SK-N-SH (cell line): ENCODE data around the gene BTG1. TPM values are rescaled to one million over a fixed set of nuclear protein-coding genes. Genes with fewer than 3 reads are reported as not detected.

ENCODE experiments used
- CHD2 ChIP-seq: fragments of 150-350 bp; IDR thresholded peaks from 2 replicates; pipeline ENCODE4 v1.6.1; 2018; ENCODE audit warnings: low read length; ENCODE audit not compliant: partially characterized antibody
- ELF1 ChIP-seq: IDR thresholded peaks from 2 replicates; pipeline ENCODE4 v1.4.0; 2012
- EP300 ChIP-seq, 2 experiments: IDR thresholded peaks; 2 replicates each; pipeline versions ENCODE4 v1.4.0 to v1.6.1; 2012; ENCODE audit warnings: borderline replicate concordance in 1 of 2, low read depth in 1 of 2, low read length in 1 of 2
- EZH2phosphoT487 ChIP-seq: fragments of 200-600 bp; sonication (generic); IDR thresholded peaks from 2 replicates; pipeline ENCODE4 v1.6.1; 2017; ENCODE audit warnings: low read depth, mixed run types, mild to moderate bottlenecking, antibody characterized with exemption, moderate library complexity, borderline replicate concordance
- FOSL2 ChIP-seq: IDR thresholded peaks from 2 replicates; pipeline ENCODE4 v1.4.0; 2012; ENCODE audit warnings: low read depth, mild to moderate bottlenecking, moderate library complexity, borderline replicate concordance
- FOXM1 ChIP-seq: IDR thresholded peaks from 2 replicates; pipeline ENCODE4 v1.4.0; 2012; ENCODE audit warnings: low read depth, mild to moderate bottlenecking
- GABPA ChIP-seq: IDR thresholded peaks from 2 replicates; pipeline ENCODE4 v1.4.0; 2012; ENCODE audit warnings: low read depth, mild to moderate bottlenecking
- GATA2 ChIP-seq: sonication (generic); formaldehyde crosslinking; IDR thresholded peaks from 2 replicates; pipeline ENCODE4 v1.5.0; 2020; ENCODE audit warnings: mild to moderate bottlenecking, missing genetic modification reagents
- MXI1 ChIP-seq: IDR thresholded peaks from 2 replicates; pipeline ENCODE4 v1.6.1; 2012; ENCODE audit warnings: mild to moderate bottlenecking, low read depth, low read length, improper control_type of control experiment
- NFIC ChIP-seq: IDR thresholded peaks from 2 replicates; pipeline ENCODE4 v1.4.0; 2012; ENCODE audit warnings: borderline replicate concordance
- NRF1 ChIP-seq: IDR thresholded peaks from 2 replicates; pipeline ENCODE4 v1.6.1; 2012; ENCODE audit warnings: low read depth, mild to moderate bottlenecking, low read length
- POLR2AphosphoS5 ChIP-seq: IDR thresholded peaks from 2 replicates; pipeline ENCODE4 v1.6.1; 2012; ENCODE audit warnings: low read depth, low read length
- RAD21 ChIP-seq: IDR thresholded peaks from 2 replicates; pipeline ENCODE4 v1.6.1; 2012; ENCODE audit warnings: mild to moderate bottlenecking, low read length
- RCOR1 ChIP-seq: fragments of 150-350 bp; IDR thresholded peaks from 2 replicates; pipeline ENCODE4 v1.6.1; 2017; ENCODE audit warnings: antibody characterized with exemption, low read length
- REST ChIP-seq: IDR thresholded peaks from 2 replicates; pipeline ENCODE4 v1.6.1; 2012; ENCODE audit warnings: mild to moderate bottlenecking, low read depth, low read length, moderate library complexity
- RFX5 ChIP-seq: IDR thresholded peaks from 2 replicates; pipeline ENCODE4 v1.6.1; 2012; ENCODE audit warnings: mild to moderate bottlenecking, improper control_type of control experiment, low read length
- SIN3A ChIP-seq: IDR thresholded peaks from 2 replicates; pipeline ENCODE4 v1.6.1; 2012; ENCODE audit warnings: low read depth, mild to moderate bottlenecking, low read length, moderate library complexity, borderline replicate concordance
- SMC3 ChIP-seq: IDR thresholded peaks from 2 replicates; pipeline ENCODE4 v1.6.1; 2012; ENCODE audit warnings: low read depth, low read length, improper control_type of control experiment
- TAF1 ChIP-seq: IDR thresholded peaks from 2 replicates; pipeline ENCODE4 v1.6.1; 2012; ENCODE audit warnings: low read depth, mild to moderate bottlenecking, low read length, moderate library complexity, borderline replicate concordance
- TCF12 ChIP-seq: IDR thresholded peaks from 2 replicates; pipeline ENCODE4 v1.4.0; 2012
- TEAD4 ChIP-seq: IDR thresholded peaks from 2 replicates; pipeline ENCODE4 v1.4.0; 2012; ENCODE audit warnings: mild to moderate bottlenecking, borderline replicate concordance; ENCODE audit not compliant: insufficient read depth
- USF2 ChIP-seq: fragments of 150-350 bp; IDR thresholded peaks from 2 replicates; pipeline ENCODE4 v1.6.1; 2017; ENCODE audit warnings: antibody characterized with exemption, low read length, low read depth, borderline replicate concordance
- YY1 ChIP-seq: IDR thresholded peaks from 2 replicates; pipeline ENCODE4 v1.4.0; 2012; ENCODE audit warnings: low read depth, mild to moderate bottlenecking
- polyA plus RNA-seq, 3 experiments: library from polyadenylated mRNA; depleted of rRNA; stranded (reverse); fragments of >200 nt; gene quantifications; 2 replicates each; pipeline ENCODE4 v1.2.3, GENCODE V29; 2012
- TF ChIP-seq, protein P1 (sequence below): IDR thresholded peaks from 2 replicates; pipeline ENCODE4 v1.4.0; 2012; ENCODE audit warnings: low read depth
- TF ChIP-seq, protein P2 (sequence below): fragments of 150-350 bp; IDR thresholded peaks from 2 replicates; pipeline ENCODE4 v1.6.1; 2016; ENCODE audit warnings: mild to moderate bottlenecking, low read depth, low read length
- TF ChIP-seq, protein P3 (sequence below): IDR thresholded peaks from 2 replicates; pipeline ENCODE4 v1.4.0; 2012; ENCODE audit warnings: low read depth, borderline replicate concordance
- TF ChIP-seq, protein P4 (sequence below): IDR thresholded peaks from 2 replicates; pipeline ENCODE4; 2012

BTG1 gene
- polyA plus RNA-seq, 1 of the 3 experiments (the other 2 are of a cell fraction) = 28.3 TPM

DNA sequence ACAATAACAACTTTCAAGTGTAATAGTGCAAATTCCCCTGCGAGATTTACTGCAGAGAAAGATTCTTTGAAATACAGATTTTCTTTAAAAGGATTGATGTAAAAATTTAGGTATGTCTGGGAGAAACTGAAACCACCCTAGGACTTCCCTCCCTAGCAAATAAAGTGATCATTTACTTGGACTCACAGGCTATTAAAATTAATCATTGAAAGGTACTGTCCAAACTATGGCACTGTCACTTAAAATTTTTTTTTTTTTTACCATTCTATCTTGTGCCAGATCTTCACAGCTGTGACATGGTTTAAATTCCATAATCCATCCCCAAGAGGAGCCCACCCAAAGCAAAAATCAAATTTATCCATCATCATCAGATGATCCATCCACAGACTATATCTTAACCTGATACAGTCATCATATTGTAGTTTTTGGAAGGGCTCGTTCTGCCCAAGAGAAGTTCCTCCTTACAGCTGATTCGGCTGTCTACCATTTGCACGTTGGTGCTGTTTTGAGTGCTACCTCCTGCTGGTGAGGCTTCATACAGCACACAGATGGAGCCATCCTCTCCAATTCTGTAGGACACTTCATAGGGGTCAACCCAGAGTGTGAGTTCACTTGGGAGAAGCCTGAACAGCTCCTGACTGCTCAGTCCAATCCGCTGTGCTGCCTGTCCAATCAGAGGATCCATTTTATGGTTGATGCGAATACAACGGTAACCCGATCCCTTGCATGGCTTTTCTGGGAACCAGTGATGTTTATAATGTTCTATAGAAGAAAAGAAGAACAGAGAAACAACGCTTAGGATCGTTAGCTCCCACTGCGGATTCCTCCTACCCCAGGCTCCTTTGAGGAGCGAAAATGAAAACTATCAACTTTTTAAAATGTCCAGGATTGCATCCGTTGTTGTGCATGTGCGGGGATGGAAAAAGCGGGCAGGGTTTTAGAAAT lies 1.7 kb downstream of the BTG1 start (continued):
- 0 out of 2 replicates have a peak, but pooled peaks have one; percentile 22 for TF ChIP-seq REST
- TF ChIP-seq NFIC = no peak
- peak; percentile 77 for TF ChIP-seq RAD21
- TF ChIP-seq SMC3 = peak; percentile 79
- TF ChIP-seq NRF1 = peak; percentile 33; the same call in 1 of the 2 replicates
- peak; percentile 41; the same call in 1 of the 2 replicates for TF ChIP-seq YY1
- TF ChIP-seq TAF1 = peak; percentile 58; the same call in 1 of the 2 replicates
- no peak for TF ChIP-seq CHD2
- TF ChIP-seq FOXM1 = no peak
- TF ChIP-seq, protein P1, sequence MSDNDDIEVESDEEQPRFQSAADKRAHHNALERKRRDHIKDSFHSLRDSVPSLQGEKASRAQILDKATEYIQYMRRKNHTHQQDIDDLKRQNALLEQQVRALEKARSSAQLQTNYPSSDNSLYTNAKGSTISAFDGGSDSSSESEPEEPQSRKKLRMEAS = peak; percentile 70
- TF ChIP-seq FOSL2 = no peak
- peak; percentile 21; the same call in 1 of the 2 replicates for TF ChIP-seq TCF12
- TF ChIP-seq, protein P2, sequence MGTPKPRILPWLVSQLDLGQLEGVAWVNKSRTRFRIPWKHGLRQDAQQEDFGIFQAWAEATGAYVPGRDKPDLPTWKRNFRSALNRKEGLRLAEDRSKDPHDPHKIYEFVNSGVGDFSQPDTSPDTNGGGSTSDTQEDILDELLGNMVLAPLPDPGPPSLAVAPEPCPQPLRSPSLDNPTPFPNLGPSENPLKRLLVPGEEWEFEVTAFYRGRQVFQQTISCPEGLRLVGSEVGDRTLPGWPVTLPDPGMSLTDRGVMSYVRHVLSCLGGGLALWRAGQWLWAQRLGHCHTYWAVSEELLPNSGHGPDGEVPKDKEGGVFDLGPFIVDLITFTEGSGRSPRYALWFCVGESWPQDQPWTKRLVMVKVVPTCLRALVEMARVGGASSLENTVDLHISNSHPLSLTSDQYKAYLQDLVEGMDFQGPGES = no peak
- no peak; the same call in 1 of the 2 replicates for TF ChIP-seq POLR2AphosphoS5
- TF ChIP-seq EZH2phosphoT487 = no peak
- peak; percentile 92 for TF ChIP-seq SIN3A
- TF ChIP-seq, protein P3, sequence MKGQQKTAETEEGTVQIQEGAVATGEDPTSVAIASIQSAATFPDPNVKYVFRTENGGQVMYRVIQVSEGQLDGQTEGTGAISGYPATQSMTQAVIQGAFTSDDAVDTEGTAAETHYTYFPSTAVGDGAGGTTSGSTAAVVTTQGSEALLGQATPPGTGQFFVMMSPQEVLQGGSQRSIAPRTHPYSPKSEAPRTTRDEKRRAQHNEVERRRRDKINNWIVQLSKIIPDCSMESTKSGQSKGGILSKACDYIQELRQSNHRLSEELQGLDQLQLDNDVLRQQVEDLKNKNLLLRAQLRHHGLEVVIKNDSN = no peak
- TF ChIP-seq EP300 (IDR thresholded peaks at IDR 0.05; ENCODE audit: borderline replicate concordance in 1 of 2, low read depth in 1 of 2, low read length in 1 of 2) = peak; percentile 6 to 35; a peak in 2 of 4 replicates
- TF ChIP-seq GATA2 (CRISPR knock-in tag) = 0 out of 2 replicates have a peak, but pooled peaks have one; percentile 14
- TF ChIP-seq TEAD4 = no peak
- TF ChIP-seq MXI1 = peak; percentile 94
- no peak for TF ChIP-seq USF2
- no peak for TF ChIP-seq ELF1
- TF ChIP-seq, protein P4, sequence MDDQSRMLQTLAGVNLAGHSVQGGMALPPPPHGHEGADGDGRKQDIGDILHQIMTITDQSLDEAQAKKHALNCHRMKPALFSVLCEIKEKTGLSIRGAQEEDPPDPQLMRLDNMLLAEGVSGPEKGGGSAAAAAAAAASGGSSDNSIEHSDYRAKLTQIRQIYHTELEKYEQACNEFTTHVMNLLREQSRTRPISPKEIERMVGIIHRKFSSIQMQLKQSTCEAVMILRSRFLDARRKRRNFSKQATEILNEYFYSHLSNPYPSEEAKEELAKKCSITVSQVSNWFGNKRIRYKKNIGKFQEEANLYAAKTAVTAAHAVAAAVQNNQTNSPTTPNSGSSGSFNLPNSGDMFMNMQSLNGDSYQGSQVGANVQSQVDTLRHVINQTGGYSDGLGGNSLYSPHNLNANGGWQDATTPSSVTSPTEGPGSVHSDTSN = peak; percentile 7
- peak; percentile 39; the same call in 1 of the 2 replicates for TF ChIP-seq RCOR1
- TF ChIP-seq GABPA = no peak
- 0 out of 2 replicates have a peak, but pooled peaks have one; percentile 13 for TF ChIP-seq RFX5
- TF ChIP-seq, all 33 proteins: peak for 17
